T-helper 9 cell (primary cell): ENCODE measurements around the gene FADS3.
A peak's percentile ranks its signal among the peaks of the same experiment; 100 is the strongest.

ENCODE experiments used
- DNase-seq: peaks from one replicate; pipeline ENCODE4 v3.0.0-alpha.2; 2020
- total RNA-seq, 2 donors: gene quantifications; one replicate each; lab custom pipeline; 2026; lab: John Stamatoyannopoulos, UW

Gene FADS3, protein sequence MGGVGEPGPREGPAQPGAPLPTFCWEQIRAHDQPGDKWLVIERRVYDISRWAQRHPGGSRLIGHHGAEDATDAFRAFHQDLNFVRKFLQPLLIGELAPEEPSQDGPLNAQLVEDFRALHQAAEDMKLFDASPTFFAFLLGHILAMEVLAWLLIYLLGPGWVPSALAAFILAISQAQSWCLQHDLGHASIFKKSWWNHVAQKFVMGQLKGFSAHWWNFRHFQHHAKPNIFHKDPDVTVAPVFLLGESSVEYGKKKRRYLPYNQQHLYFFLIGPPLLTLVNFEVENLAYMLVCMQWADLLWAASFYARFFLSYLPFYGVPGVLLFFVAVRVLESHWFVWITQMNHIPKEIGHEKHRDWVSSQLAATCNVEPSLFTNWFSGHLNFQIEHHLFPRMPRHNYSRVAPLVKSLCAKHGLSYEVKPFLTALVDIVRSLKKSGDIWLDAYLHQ
- 14.2 to 17.4 reads per million in 2 donors for total RNA-seq

GRCh38 chr11:61891331-61892084 lies at the start of gene FADS3:
Gene FADS3, minus strand, starts transcription at chr11:61891545. Its CDS starts 164 bp downstream, at chr11:61891381.
- DNase-seq, result peak; percentile 58

- no peak for DNase-seq
These were observed 49.1 kb upstream of the FADS3 start for GRCh38 chr11:61940466-61940865.

DNA sequence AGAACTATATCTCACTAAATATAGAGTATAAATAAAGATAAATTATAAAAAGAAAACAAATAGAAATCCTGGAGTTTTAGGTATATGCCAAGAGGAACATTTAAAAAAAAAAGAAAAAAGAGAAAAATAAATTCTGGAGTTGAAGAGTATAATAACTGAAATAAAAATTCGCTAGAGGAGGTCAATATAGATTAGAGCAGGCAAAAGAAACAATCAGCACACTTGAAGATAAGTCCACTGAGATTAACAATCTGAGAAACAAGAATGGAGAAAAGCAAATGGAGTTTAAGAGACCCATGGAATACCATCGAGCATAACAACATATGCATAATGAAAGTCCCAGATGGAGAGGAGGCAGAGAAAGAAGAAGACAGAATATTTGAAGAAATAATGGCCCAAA lies 44.5 kb upstream of the FADS3 start:
- no peak for DNase-seq

- no peak for DNase-seq
These were observed 39.6 kb upstream of the FADS3 start for GRCh38 chr11:61930933-61931332.

- DNase-seq, result no peak
These were observed 37.3 kb upstream of the FADS3 start for GRCh38 chr11:61928606-61929005.

DNA sequence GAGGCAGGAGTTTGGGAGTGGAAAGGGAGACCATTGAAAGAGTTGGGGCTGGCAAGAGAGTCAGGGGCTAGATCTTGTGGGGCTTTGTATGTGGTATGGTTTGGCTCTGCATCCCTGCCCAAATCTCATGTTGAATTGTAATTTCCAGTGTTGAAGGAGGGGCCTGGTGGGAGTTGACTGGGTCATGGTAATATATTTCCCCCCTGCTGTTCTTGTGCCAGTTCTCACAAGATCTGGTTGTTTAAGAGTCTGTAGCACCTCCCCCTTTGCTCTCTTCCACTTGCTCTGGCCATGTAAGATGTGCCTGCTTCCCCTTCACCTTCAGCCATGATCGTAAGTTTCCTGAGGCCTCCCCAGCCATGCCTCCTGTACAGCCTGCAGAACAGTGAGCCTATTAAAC lies 36.2 kb upstream of the FADS3 start:
- DNase-seq, result no peak

DNA sequence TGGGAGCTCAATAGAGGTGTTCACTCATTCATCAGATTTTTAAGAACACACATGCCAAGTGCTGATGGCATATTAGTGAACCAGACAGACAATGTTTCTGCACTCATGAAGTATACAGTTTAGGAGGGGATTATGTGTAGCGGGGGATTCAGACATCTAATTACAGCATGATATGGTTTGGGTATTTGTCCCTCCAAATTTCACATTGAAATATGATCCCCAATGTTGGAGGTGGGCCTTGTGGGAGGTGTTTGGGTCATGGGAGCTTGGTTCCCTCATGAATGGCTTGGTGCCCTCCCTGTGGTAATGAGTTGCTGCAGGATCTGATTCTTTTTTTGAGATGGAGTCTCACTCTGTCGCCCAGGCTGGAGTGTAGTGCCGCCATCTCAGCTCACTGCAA lies 34.9 kb upstream of the FADS3 start:
- DNase-seq, result no peak

DNA sequence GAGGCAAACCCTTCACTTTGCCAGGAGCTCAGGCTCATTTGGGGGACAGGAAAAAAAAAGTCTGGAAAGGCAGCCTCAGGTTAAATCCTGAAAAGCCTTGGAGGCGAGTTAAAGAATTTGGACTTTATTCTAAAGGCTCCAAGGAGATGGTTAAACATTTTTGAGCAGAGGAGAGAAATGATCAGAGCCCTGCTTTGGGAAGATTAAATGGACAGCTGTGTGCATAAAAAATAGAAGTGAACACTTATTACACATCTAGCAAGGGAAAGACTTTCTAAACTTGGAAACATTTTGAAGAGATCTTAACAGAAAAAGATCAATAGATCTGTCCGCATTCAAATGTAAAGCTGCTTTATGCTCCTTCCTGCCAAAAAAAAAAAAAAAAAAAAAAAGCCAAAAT lies 34.4 kb upstream of the FADS3 start:
- no peak for DNase-seq

- no peak for DNase-seq
These were observed 32.7 kb upstream of the FADS3 start for GRCh38 chr11:61924064-61924455.

DNA sequence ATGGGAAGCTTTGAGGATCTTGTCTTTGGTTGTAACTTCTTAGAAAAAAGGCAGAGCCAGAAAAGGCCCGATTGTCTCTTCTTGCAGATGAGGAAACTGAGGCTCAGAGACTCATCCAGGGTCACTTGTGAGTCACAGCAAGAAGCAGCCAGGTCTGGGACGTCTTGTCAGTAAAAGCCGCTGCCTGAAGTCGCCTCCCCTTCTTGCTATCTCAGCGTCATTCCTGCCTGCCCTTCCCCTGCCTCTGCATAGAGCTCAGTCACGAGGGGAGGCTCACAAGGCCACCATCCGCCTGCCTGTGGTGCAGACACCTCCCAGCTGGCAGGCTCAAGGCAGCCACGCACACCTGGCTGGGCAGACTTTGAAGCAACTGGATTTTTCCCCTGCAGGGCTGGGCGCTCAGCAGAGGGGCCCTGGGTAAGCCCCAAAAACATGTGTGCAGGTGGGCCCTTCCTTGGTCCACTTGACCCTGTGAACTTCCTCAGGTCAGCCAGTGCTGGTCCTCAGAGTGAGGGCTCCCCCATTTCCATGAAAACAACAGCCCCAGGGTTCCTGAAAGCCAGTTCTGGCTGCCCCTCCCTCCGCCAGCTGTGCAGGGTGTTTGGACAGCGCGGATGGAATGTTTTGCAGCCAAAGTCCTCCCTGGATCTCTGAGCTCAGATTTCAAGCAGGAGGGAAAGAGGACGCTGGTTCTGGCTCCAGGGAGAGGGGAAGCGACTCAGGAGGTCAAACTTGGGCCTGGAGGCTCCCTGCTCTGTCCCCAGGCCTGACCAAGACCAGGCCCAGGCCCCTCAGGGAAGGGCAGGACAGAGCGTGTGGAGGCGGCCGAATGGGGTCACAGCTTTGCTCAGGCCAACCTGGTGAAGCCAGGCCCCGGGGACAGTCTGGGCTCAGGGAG lies 32.1 kb upstream of the FADS3 start:
- no peak for DNase-seq

DNA sequence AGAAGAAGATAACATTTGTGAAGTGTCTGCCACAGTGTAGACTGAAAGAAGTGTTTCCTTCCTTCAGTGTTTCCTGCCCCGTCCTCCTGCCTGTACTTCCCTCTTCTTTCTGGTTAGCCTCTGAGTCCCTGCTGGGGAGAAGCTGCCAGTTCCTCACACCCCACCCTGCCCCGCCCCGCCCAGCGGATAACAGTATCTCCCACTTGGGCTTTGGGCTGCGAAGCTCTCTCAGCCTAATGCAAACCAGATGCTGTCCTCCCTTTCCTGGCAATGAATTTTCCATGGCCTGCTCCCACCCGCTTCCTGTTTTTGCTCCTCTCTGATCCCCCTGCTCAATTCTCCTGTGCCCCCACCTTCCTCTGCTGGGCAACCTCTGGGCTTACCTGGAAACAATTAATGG lies 31.2 kb upstream of the FADS3 start:
- DNase-seq, result no peak

GRCh38 chr11:61921446-61921845 lies 30.1 kb upstream of the FADS3 start:
- DNase-seq, result no peak

- DNase-seq, result no peak
These were observed 28.6 kb upstream of the FADS3 start for GRCh38 chr11:61919705-61920631.

DNA sequence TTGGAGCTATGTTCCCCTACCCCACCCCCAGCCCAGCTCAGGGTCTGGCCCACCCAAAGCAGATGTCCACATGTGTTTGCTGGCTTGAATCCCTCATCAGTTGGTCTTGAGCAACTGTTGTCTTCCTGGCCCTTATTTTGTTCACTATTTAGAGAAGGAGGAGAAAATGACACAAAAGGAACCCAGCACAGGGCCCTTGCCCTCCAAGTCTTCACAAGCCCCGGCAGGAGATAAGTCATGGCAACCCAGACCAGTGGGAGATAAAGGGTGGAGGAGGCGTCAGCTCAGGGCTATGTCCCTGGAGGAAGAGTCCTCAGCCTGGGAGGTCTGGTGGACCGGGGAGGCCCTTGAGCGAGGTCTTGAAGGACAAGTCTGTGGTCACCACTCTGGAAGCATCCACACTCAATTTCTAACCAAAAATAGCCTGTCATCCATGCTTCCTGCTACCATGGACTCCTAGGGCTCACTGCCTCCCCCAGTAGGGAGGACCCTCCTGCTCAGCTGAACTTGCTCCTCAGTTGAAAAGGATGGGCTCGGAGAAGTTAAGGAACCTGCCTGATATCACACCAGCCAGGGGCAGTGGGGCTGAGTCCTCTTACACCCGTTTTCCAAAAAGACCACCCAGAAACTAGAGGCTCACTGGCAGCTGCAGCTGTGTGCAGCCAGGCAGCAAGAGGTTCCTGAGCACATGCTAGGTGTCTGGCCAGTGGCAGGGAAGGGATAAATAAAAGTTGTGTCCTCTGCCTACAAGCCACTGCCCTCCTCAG lies 27.8 kb upstream of the FADS3 start:
- DNase-seq, result no peak

GRCh38 chr11:61918251-61918937 lies 27.0 kb upstream of the FADS3 start:
- DNase-seq, result no peak

GRCh38 chr11:61917334-61918109 lies 26.2 kb upstream of the FADS3 start, which contains the start of gene RAB3IL1:
Gene RAB3IL1, minus strand, starts transcription at chr11:61917566. Its CDS starts 199 bp downstream, at chr11:61917367.
- DNase-seq, result no peak

- no peak for DNase-seq
These were observed 25.5 kb upstream of the FADS3 start for GRCh38 chr11:61916737-61917333.

GRCh38 chr11:61914471-61915171 lies 23.3 kb upstream of the FADS3 start:
- no peak for DNase-seq
